Hepatocyte (in vitro differentiated cells): ENCODE results near the gene C2CD4D. TPM values are rescaled to one million over a fixed set of nuclear protein-coding genes. Genes with fewer than 3 reads are reported as not detected.

ENCODE experiments used
- DNase-seq: peaks from one replicate; pipeline ENCODE4 v3.0.0-alpha.2; 2016; ENCODE audit warnings: low spot score
- H2AFZ ChIP-seq: fragments of 200-600 bp; sonication (generic); 2 replicates; pipeline ENCODE4 v1.6.0; 2016; ENCODE audit warnings: antibody characterized with exemption, mild to moderate bottlenecking
- H3K27ac ChIP-seq: fragments of 200-600 bp; sonication (generic); 2 replicates; pipeline ENCODE4 v1.5.1; 2016; ENCODE audit warnings: mild to moderate bottlenecking
- H3K27me3 ChIP-seq: fragments of 200-600 bp; sonication (generic); 2 replicates; pipeline ENCODE4 v1.6.1; 2016
- H3K36me3 ChIP-seq: fragments of 200-600 bp; sonication (generic); replicated peaks from 2 replicates; pipeline ENCODE4 v1.5.1; 2016; ENCODE audit warnings: low read depth; ENCODE audit not compliant: insufficient read depth
- H3K4me1 ChIP-seq: fragments of 200-600 bp; sonication (generic); 2 replicates; pipeline ENCODE4 v1.5.1; 2016; ENCODE audit warnings: mild to moderate bottlenecking, moderate library complexity; ENCODE audit not compliant: insufficient read depth
- H3K4me2 ChIP-seq: fragments of 200-600 bp; sonication (generic); 2 replicates; pipeline ENCODE4 v1.6.0; 2016
- H3K4me3 ChIP-seq: fragments of 200-600 bp; sonication (generic); 2 replicates; pipeline ENCODE4 v1.5.1; 2016; ENCODE audit warnings: mild to moderate bottlenecking
- H3K79me2 ChIP-seq: fragments of 200-600 bp; sonication (generic); 2 replicates; pipeline ENCODE4 v1.6.0; 2017; ENCODE audit warnings: mild to moderate bottlenecking
- H3K9me2 ChIP-seq: fragments of 200-600 bp; sonication (generic); replicated peaks from 2 replicates; pipeline ENCODE4 v1.6.0; 2017; ENCODE audit warnings: mild to moderate bottlenecking; ENCODE audit not compliant: insufficient read depth
- H3K9me3 ChIP-seq: fragments of 200-600 bp; sonication (generic); 2 replicates; pipeline ENCODE4 v1.5.1; 2016; ENCODE audit warnings: low read depth, mild to moderate bottlenecking
- H4K20me1 ChIP-seq: fragments of 200-600 bp; sonication (generic); 2 replicates; pipeline ENCODE4 v1.6.0; 2016; ENCODE audit warnings: mild to moderate bottlenecking; ENCODE audit not compliant: insufficient read depth, poor library complexity, severe bottlenecking
- EZH2 ChIP-seq: fragments of 200-600 bp; sonication (generic); IDR thresholded peaks from 2 replicates; pipeline ENCODE4 v1.6.1; 2016; ENCODE audit warnings: antibody characterized with exemption, mild to moderate bottlenecking, borderline replicate concordance
- EZH2phosphoT487 ChIP-seq: fragments of 200-600 bp; sonication (generic); IDR thresholded peaks from one replicate; pipeline ENCODE4 v1.6.1; 2018; ENCODE audit warnings: antibody characterized with exemption, mild to moderate bottlenecking, low read depth, moderate library complexity; ENCODE audit not compliant: unreplicated experiment, severe bottlenecking
- WGBS: methylation state at CpG from one replicate; pipeline ENCODE4 v1.1.6; 2016; ENCODE audit warnings: low lambda C conversion rate; ENCODE audit errors: missing lambda C conversion rate; 5-methylcytosine and 5-hydroxymethylcytosine counted together
- polyA plus RNA-seq: library from polyadenylated mRNA; unstranded; fragments of >200 nt; fragmentation: Nextera tagmentation; extraction: Ambion mirVana; gene quantifications from 2 replicates; pipeline ENCODE4 v1.2.1, GENCODE V29; 2016
- total RNA-seq: library from RNA; depleted of rRNA; stranded (reverse); fragments of >200 nt; gene quantifications from 2 replicates; pipeline ENCODE4 v1.2.3, GENCODE V29; 2014
- TF ChIP-seq, protein P1 (sequence below): fragments of 200-600 bp; sonication (generic); IDR thresholded peaks from 2 replicates; pipeline ENCODE4 v1.5.1; 2016; ENCODE audit warnings: antibody characterized with exemption, mild to moderate bottlenecking; ENCODE audit not compliant: poor library complexity

C2CD4D gene
- total and polyA plus RNA-seq, 2 experiments from 2014 or later = 1.1 TPM; not detected in 1

DNA sequence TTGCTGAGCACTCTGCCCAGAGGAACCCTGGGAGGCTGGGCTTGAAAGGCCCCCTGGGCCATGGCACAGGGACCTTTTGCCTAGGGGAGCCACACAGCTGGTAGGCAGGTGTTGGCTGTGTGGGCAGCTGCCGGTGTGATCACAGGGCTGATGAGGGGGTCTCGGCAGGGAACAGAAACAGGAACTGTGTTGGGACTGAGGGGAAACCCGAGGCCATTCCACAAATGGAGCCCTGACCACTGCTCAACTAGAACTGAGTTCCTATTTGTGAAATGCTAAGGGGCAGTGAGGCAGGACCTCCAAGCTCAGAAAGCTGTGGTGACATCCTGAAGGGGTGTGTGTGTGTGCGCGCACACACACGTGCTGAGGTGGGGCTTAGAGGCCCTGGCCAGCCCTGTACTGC, 20.3 kb upstream of the C2CD4D start:
- TF ChIP-seq EZH2 = no peak
- TF ChIP-seq EZH2phosphoT487 = no peak
- TF ChIP-seq, protein P1, sequence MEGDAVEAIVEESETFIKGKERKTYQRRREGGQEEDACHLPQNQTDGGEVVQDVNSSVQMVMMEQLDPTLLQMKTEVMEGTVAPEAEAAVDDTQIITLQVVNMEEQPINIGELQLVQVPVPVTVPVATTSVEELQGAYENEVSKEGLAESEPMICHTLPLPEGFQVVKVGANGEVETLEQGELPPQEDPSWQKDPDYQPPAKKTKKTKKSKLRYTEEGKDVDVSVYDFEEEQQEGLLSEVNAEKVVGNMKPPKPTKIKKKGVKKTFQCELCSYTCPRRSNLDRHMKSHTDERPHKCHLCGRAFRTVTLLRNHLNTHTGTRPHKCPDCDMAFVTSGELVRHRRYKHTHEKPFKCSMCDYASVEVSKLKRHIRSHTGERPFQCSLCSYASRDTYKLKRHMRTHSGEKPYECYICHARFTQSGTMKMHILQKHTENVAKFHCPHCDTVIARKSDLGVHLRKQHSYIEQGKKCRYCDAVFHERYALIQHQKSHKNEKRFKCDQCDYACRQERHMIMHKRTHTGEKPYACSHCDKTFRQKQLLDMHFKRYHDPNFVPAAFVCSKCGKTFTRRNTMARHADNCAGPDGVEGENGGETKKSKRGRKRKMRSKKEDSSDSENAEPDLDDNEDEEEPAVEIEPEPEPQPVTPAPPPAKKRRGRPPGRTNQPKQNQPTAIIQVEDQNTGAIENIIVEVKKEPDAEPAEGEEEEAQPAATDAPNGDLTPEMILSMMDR = no peak

DNA sequence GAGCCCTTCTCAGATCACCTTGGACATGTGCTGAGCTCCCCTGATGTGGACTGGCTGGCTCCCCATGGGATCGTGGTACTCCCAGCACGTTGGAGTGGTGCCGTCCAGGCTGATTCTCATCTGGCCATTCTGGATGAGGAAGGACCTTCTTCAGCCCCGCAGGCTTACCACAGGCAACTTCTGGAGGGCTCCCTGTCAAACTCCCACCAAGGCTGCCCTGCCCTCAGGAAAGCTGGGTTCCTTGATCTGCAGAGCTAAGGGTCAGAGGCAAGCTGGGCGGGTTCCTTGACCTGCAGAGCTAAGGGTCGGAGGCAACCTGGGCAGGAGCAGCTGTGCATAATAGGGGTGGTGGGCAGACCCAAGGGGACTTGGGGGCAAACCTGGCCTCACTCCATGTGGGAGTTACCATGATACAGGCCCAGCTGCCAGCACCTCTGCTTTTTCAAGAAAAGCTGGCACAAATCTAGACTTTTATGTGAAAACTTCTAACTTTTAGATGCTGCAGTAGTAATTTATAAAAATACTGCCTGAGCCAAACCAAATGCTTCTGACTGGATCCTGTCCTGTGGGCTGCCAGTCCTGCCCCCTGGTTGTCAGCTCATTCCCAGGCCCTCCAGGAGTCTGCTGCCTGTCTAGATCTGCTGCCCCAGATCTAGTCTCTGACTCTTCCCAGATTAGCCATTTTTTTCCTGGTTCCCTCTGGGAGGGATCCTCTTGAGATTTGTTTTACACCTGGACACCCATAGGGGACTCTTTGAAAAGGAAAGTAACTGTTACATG, 19.5 kb upstream of the C2CD4D start:
- Histone ChIP-seq H3K27ac (no peak overlapping the region), H3K36me3 (no peaks in the 10 kb centered on the region), H3K79me2 (no peaks in the 10 kb centered on the region), H3K4me2 (no peak overlapping the region), H3K9me3 (no peaks in the 10 kb centered on the region), H2AFZ (no peak overlapping the region), H3K4me3 (no peak overlapping the region), H4K20me1 (no peaks in the 10 kb centered on the region), H3K4me1 (no peaks in the 10 kb centered on the region), H3K9me2 (no peaks in the 10 kb centered on the region), H3K27me3 (no peaks in the 10 kb centered on the region)
- WGBS = 89% methylated on average over 6 of the region's 6 CpGs
- DNase-seq = no peak
- TF ChIP-seq, protein P1 = no peak
- no peak for TF ChIP-seq EZH2phosphoT487
- no peak for TF ChIP-seq EZH2

More for the DNA sequence above, 20.3 kb upstream of the C2CD4D start:
- no peaks in the 10 kb centered on the region for H3K36me3 ChIP-seq
- no peaks in the 10 kb centered on the region for H3K9me3 ChIP-seq
- no peaks in the 10 kb centered on the region for H3K4me1 ChIP-seq
- H3K4me3 ChIP-seq = no peak overlapping the region
- no peaks in the 10 kb centered on the region for H3K79me2 ChIP-seq
- DNase-seq = no peak
- no peaks in the 10 kb centered on the region for H4K20me1 ChIP-seq
- H3K27me3 ChIP-seq = no peaks in the 10 kb centered on the region
- no peak overlapping the region for H2AFZ ChIP-seq
- WGBS = 83% methylated on average over 6 of the region's 6 CpGs
- no peaks in the 10 kb centered on the region for H3K9me2 ChIP-seq
- H3K4me2 ChIP-seq = no peak overlapping the region
- no peak overlapping the region for H3K27ac ChIP-seq

DNA sequence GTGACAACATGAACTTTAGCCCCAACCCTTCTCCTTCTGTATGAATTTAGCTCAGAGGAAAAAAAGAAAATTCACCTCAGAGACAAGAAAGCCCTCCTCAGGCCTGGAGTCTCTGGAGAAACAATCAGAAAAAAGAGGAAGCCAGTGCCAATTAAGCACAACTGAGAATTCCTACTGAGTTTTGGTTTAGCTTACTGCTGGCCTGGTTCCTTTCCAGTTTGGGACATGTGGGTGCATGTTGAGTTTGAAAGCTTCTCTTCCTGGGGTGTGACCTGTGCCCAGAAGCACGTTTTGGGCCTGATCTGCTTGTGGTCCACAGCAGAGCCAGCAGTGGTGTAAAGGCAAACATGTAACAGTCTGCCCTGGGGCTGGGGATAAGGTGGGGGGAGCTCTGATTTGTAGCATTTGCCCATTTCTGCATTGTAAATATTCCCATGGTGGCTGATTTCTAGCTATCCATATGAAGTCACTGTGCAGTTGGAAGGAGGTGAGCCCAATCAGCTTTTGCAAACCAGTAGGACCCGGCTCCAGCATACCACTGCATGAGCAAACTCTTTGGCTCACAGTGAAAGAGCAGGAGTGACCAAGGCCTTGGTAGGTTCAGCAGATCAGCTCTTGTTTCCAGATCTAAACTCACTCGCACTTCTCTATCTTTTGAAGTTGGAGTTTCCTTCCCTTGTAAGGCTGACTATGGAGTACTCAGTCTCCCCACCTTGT, 18.6 kb upstream of the C2CD4D start:
- Histone ChIP-seq H2AFZ (no peak overlapping the region), H3K9me2 (no peaks in the 10 kb centered on the region), H3K27ac (no peak overlapping the region), H3K79me2 (no peaks in the 10 kb centered on the region), H3K4me2 (no peak overlapping the region), H3K9me3 (no peaks in the 10 kb centered on the region), H4K20me1 (no peaks in the 10 kb centered on the region), H3K4me1 (no peaks in the 10 kb centered on the region), H3K4me3 (no peak overlapping the region), H3K36me3 (no peaks in the 10 kb centered on the region), H3K27me3 (no peaks in the 10 kb centered on the region)
- DNase-seq = no peak
- no peak for TF ChIP-seq EZH2phosphoT487
- TF ChIP-seq, protein P1 = no peak
- no peak for TF ChIP-seq EZH2
- 78% methylated on average over 3 of the region's 3 CpGs for WGBS
